ENCODE measurements around the gene VCAM1. TPM values are rescaled to one million over a fixed set of nuclear protein-coding genes. Genes with fewer than 3 reads are reported as not detected.
"Not testable (repeated sequence)": the region's sequence is repeated elsewhere in the genome, so short reads cannot be mapped to it uniquely, and the experiment has no call there.

VCAM1 gene, protein sequence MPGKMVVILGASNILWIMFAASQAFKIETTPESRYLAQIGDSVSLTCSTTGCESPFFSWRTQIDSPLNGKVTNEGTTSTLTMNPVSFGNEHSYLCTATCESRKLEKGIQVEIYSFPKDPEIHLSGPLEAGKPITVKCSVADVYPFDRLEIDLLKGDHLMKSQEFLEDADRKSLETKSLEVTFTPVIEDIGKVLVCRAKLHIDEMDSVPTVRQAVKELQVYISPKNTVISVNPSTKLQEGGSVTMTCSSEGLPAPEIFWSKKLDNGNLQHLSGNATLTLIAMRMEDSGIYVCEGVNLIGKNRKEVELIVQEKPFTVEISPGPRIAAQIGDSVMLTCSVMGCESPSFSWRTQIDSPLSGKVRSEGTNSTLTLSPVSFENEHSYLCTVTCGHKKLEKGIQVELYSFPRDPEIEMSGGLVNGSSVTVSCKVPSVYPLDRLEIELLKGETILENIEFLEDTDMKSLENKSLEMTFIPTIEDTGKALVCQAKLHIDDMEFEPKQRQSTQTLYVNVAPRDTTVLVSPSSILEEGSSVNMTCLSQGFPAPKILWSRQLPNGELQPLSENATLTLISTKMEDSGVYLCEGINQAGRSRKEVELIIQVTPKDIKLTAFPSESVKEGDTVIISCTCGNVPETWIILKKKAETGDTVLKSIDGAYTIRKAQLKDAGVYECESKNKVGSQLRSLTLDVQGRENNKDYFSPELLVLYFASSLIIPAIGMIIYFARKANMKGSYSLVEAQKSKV
- polyA plus RNA-seq (ENCODE audit: insufficient read length in 4 of 4), result 10 to 100 TPM; 27.9 to 96.5 (median 47.5) TPM

DNA sequence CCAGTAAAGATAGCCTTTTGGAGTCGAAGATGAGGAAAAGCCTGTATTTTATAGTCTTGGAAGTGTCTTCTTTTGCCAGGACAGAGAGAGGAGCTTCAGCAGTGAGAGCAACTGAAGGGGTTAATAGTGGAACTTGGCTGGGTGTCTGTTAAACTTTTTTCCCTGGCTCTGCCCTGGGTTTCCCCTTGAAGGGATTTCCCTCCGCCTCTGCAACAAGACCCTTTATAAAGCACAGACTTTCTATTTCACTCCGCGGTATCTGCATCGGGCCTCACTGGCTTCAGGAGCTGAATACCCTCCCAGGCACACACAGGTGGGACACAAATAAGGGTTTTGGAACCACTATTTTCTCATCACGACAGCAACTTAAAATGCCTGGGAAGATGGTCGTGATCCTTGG, at the start of gene VCAM1:
VCAM1 (plus strand) TSS at position 253 of the 400 bp plus-strand sequence; CDS start at position 372, 119 bp downstream.
- no peak for DNase-seq (ENCODE audit: low read depth in 4 of 4, low spot score in 3 of 4)

DNA sequence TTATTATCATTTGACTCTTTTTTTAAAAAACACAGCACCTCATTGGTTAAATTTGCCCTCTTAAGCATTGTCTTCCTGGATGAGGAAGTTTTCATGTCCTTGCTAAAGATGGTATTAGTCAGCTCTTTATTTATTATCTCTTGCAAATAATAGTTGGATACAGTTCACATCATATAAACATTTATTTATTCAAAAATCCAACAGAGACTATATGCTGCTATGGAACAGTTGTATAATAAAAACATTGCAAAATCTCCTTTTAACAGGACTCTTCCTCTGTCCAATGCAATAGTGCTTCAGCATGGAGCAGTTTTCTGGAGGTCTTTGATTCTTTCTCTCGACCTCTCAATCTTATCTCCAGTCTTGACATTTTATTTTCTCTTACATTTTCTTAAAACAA, 49.5 kb upstream of the VCAM1 start:
- DNase-seq (ENCODE audit: low read depth in 4 of 4, low spot score in 3 of 4), result no peak

DNA sequence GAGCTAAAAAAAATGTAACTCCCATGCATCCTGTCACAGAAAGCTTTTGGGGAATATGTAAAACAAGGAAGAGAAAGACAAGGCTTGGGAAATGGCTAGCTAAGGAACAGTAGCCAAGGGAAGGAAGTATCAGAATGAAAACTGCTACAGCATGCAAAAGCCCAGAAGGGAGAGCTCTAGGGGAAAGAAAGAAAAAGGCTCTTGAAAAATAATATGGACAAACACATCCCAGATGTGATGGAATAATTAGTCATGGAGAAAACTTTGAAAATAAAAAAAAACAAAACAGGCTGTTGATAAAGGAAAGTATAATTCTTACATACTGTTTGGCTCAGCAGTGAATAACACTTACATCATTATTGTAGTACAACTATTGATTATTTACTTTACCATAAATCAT, 47.9 kb upstream of the VCAM1 start:
- no peak for DNase-seq (ENCODE audit: low read depth in 4 of 4, low spot score in 3 of 4)

DNA sequence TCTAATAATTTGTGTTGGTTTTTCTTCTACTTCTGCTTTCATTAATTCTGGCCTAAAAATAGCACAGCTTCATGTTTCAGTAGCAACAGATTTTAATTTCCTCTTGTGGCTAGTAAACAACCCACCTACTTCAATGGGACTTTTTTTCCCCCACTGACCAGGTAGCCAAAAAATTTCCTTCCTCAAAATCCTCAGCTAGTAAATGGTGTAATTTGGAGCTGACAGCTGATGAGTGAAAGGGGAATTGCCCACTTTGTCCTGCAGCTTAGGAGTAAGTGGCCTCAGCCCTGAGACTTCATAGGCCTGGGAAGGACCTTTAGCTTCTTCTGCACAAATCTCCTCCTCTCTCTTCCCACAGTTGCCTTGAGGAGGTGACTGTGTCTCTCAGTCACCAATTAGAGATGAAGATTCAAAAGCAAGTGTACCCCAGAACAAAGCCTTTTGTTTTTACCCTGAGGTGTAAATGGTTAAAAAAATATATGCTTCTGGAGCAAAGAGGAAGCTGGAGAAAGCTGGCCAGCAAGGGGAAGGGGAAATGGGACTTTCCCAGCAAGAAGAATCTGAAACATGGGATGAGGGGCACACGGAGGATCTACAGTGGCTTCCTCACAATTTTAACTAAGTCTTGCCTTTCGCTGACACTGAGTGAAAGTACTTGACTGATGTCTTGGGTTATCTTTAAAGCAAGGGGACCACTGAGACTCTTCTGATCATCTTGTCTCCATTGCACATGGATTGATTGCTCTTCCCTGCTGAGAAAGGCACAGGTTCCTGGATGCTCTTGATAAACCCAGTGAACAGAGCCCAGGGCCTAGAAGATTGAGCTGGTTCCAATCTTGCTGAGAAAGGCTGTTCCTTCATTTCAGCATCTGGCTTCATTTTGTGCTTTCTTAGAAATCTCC, 35.8 kb upstream of the VCAM1 start:
- DNase-seq (ENCODE audit: low read depth in 4 of 4, low spot score in 3 of 4), result no peak

- DNase-seq (ENCODE audit: low read depth in 4 of 4, low spot score in 3 of 4), result no peak
These were observed 19.8 kb upstream of the VCAM1 start for GRCh38 chr1:100699744-100700143.

GRCh38 chr1:100700586-100700985, 19.0 kb upstream of the VCAM1 start:
- no peak for DNase-seq (ENCODE audit: low read depth in 4 of 4, low spot score in 3 of 4)

GRCh38 chr1:100703052-100703451, 16.5 kb upstream of the VCAM1 start:
- no peak for DNase-seq (ENCODE audit: low read depth in 4 of 4, low spot score in 3 of 4)

- DNase-seq (ENCODE audit: low read depth in 4 of 4, low spot score in 3 of 4), result no peak
These were observed 15.8 kb upstream of the VCAM1 start for GRCh38 chr1:100703716-100704115.

- DNase-seq (ENCODE audit: low read depth in 4 of 4, low spot score in 3 of 4), result no peak
These were observed 15.1 kb upstream of the VCAM1 start for GRCh38 chr1:100704473-100704872.

DNA sequence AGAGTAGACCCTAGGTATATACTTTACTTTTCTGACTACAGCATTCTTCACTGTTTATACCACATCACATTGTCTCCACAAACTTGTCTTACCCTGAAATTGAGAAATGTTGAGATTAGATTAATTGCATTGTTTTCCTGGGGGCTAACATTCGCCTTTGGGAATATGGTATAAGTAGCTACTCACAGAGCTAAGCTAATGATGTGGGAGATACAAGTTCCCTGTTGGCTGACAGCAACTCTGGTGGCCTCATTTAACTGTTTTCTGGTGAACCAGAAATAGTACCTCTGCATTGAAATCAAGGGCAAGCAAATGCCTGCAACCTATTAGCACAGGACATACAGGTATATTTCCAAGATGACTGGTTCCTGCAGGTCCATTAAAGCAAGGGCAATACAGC, 13.2 kb upstream of the VCAM1 start:
- no peak for DNase-seq (ENCODE audit: low read depth in 4 of 4, low spot score in 3 of 4)

DNA sequence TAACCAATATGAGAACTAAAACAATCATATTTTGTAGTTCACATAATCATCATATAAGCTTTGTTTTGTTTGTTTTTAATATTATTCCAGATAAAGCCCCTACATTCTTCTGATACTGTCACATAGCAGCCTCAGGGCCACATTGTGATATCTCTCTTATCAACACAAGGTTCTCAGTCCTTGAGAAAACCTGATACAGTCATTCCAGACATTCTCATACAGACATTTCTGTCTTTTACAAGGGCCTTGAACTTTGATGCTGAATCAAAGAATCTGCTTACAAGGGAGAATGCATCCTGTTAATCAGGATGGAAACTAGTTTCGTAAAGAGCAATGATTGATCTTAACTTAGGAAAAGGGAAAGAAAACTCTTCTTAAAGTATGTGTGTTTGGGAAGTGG, 12.7 kb upstream of the VCAM1 start:
- no peak for DNase-seq (ENCODE audit: low read depth in 4 of 4, low spot score in 3 of 4)

DNA sequence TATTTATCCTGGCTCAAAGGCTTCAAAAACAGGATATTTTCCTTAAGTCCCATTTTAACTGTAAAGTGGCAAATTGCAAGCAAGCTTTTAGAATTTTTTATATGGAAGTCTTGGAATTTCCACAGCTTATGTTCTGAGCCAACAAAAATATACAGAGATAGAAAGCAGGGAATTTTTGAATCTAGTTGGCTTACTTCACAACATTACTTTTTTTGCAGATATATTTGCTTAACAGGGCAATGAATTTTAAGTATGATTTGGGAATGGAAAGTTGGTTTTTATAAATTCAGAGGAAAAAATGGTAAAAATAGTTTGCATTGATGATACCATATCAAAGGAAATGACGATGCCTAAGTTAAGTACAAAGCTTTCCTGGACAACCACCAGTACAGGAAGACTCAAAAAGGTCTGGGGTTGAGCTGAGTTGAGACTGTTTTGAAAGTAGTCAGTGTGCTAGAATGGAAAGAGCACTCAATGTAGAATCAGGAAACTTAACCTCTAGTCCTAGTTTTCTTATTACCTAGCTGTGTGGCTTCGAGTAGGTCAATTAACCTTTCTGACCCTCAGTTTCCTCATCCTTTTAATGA, 11.0 kb upstream of the VCAM1 start:
- DNase-seq (ENCODE audit: low read depth in 4 of 4, low spot score in 3 of 4), result no peak

GRCh38 chr1:100710906-100711682, 8.4 kb upstream of the VCAM1 start:
- DNase-seq (ENCODE audit: low read depth in 4 of 4, low spot score in 3 of 4), result no peak

- not testable (repeated sequence) for DNase-seq (ENCODE audit: low read depth in 4 of 4, low spot score in 3 of 4)
These were observed 6.5 kb upstream of the VCAM1 start for GRCh38 chr1:100713027-100713426.

GRCh38 chr1:100713626-100714025, 5.9 kb upstream of the VCAM1 start:
- no peak for DNase-seq (ENCODE audit: low read depth in 4 of 4, low spot score in 3 of 4)

DNA sequence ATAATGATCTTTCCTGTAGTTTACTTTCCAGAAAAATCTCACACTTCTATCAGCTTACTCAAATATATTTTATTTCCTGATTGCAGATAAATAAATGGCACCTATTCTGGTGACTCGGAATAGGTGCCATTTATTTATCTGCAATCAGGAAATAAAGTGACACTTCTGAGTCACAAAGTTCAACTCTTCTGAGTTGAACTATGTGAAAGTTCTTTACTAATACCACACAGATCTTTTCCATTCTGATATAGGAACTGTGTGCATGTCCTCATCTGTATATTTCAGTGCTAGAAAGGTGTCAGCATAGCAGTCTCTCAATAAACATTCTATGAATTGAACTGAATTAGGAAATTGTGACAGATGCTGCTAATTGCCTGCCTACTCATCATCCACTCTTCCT, 4.9 kb upstream of the VCAM1 start:
- DNase-seq (ENCODE audit: low read depth in 4 of 4, low spot score in 3 of 4), result no peak

GRCh38 chr1:100717218-100717617, 2.3 kb upstream of the VCAM1 start:
- DNase-seq (ENCODE audit: low read depth in 4 of 4, low spot score in 3 of 4), result no peak

DNA sequence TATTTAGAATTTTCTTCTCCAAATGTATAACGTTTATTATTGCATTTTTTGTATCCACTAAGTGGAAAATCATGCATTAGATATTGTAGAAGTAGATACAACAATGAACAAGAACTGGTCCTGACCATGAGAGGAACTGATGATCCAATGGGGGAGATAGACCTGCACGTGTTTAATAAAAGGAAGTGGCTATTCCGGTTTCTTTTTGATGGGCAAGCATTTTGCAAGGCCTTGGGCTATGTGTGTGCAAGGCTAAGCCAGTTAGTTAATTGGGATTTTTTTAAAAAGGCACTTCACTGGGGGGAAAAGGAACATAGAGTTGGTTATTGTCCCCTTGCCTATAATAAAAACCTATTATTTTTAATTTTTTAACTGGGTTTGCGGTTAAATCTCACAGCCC, 961 bp upstream of the VCAM1 start:
- DNase-seq (ENCODE audit: low read depth in 4 of 4, low spot score in 3 of 4), result no peak

GRCh38 chr1:100720101-100720500, 559 bp downstream of the VCAM1 start:
- no peak for DNase-seq (ENCODE audit: low read depth in 4 of 4, low spot score in 3 of 4)

DNA sequence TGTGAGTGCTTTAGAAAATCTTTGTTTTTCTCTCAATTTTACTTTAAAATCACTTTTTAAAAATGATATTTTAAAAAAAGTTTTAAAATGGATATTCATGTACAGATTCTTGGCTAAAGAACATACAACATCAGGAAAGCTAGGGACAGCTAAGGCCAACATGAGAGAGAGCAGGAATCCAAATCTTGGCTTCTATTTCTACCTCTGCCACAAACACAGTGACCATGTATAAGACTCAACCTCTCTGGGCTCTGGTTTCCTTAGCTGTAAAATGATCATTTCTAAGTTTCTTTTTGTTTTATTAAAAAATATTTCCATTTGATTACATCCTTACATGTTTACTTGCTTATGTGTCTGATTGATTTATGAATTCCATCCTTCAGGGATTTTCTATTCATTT, 1.2 kb downstream of the VCAM1 start:
- no peak for DNase-seq (ENCODE audit: low read depth in 4 of 4, low spot score in 3 of 4)

All from left renal pelvis (tissue), 4 donors.